Sigmoid colon (tissue), 4 donors: ENCODE results near the gene EPN3.

Source experiments
- CTCF ChIP-seq, 4 experiments: fragments of 450-650 bp in 3 of 4; fragments of 200-600 bp in 1 of 4; IDR thresholded peaks; one replicate each; pipeline ENCODE4 v1.5.1; 2016 to 2019; ENCODE audit warnings: antibody characterized with exemption in 4 of 4, mild to moderate bottlenecking in 3 of 4, moderate library complexity in 2 of 4
- EP300 ChIP-seq, 4 donors: sonication (generic); formaldehyde crosslinking; IDR thresholded peaks; one replicate each; pipeline ENCODE4 v1.6.1; 2017; ENCODE audit warnings: antibody characterized with exemption in 4 of 4
- POLR2A ChIP-seq, 2 donors: fragments of 450-650 bp; IDR thresholded peaks; one replicate each; pipeline ENCODE4 v1.6.1; 2016; ENCODE audit warnings: antibody characterized with exemption in 2 of 2, mild to moderate bottlenecking in 2 of 2, moderate library complexity in 2 of 2
- POLR2AphosphoS5 ChIP-seq, 4 donors: sonication (generic); formaldehyde crosslinking; IDR thresholded peaks; one replicate each; pipeline ENCODE4 v1.6.1; 2017; ENCODE audit warnings: antibody characterized with exemption in 4 of 4

GRCh38 chr17:50495918-50496317 lies 36.6 kb upstream of the EPN3 start:
- TF ChIP-seq CTCF (IDR thresholded peaks at IDR 0.05), result no peak
- TF ChIP-seq EP300 (IDR thresholded peaks at IDR 0.05), result no peak
- no peak for TF ChIP-seq POLR2AphosphoS5 (IDR thresholded peaks at IDR 0.05)
- TF ChIP-seq POLR2A (IDR thresholded peaks at IDR 0.05), result no peak
